Measurements from ENCODE around the gene CTSK. TPM values are rescaled to one million over a fixed set of nuclear protein-coding genes. Genes with fewer than 3 reads are reported as not detected.
"Not testable (repeated sequence)": the region's sequence is repeated elsewhere in the genome, so short reads cannot be mapped to it uniquely, and the experiment has no call there.

The CTSK gene
- total and polyA plus RNA-seq, 4 donors, result 50.0 to 115 (median 91.0) TPM

DNA sequence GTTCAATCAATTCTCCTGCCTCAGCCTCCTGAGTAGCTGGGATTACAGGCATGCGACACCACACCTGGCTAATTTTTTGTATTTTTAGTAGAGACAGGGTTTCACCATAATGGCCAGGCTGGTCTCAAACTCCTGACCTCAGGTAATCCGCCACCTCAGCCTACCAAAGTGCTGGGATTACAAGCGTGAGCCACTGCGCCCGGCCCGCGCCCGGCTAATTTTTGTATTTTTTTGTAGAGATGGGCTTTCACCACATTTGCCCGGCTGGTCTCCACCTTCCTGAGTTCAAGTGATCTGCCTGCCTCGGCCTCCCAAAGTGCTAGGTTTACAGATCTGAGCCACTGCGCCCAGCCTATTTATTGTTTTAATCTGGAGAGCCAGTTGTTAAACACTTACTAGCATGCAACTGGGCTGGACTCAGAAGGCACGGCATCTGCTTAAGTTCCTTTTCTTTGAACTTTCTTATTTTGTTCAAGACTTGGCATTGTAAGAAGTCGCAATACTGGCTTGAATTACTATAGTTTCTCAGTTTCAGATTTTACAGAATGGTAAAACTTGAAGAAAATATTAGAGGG lies 32.0 kb downstream of the CTSK start:
- ATAC-seq (ENCODE audit: low FRiP score); H3K9me3 ChIP-seq (ENCODE audit: control insufficient read depth, low read length); intact Hi-C loops (cut with DNase I); H3K4me3 ChIP-seq (ENCODE audit: low read length in 2 of 2); H3K27me3 ChIP-seq (ENCODE audit: control insufficient read depth in 1 of 2, insufficient read depth in 2 of 2, low read length in 1 of 2); H3K4me1 ChIP-seq (ENCODE audit: control insufficient read depth in 1 of 2, insufficient read depth in 2 of 2, low read length in 2 of 2); H3K36me3 ChIP-seq (ENCODE audit: control insufficient read depth in 1 of 2, insufficient read depth in 2 of 2, low read length in 1 of 2); DNase-seq; H3K27ac ChIP-seq (ENCODE audit: low read depth in 1 of 2, low read length in 2 of 2): not testable (repeated sequence)
- 91 to 94% methylated on average over 13 of the region's 13 CpGs for WGBS, 2 donors

DNA sequence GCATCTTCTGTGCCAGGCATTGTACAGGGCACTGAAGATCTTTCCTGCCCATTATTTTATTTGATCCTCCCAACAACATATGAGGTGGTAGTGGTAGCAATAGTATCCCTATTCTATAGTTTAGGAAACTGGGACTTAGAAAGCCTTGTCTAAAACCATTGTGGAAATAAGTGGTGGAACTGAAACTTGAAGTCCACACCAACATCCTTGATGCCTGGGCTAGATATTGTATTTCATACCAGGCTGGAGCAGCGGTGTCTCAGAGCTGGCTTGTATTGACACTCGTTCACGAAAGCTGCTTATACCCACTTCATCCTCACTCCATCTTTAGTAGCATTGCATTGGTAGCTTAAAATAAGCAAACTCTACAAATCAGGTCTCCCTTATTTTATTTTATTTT lies 32.8 kb downstream of the CTSK start:
- no peaks in the 10 kb centered on the region for H3K4me1 ChIP-seq (ENCODE audit: control insufficient read depth in 1 of 2, insufficient read depth in 2 of 2, low read length in 2 of 2)
- 89 to 92% methylated on average over 3 of the region's 3 CpGs for WGBS, 2 donors
- DNase-seq (no peak), ATAC-seq (ENCODE audit: low FRiP score) (no peak)
- H3K27me3 ChIP-seq (ENCODE audit: control insufficient read depth in 1 of 2, insufficient read depth in 2 of 2, low read length in 1 of 2), result no peaks in the 10 kb centered on the region
- H3K27ac ChIP-seq (ENCODE audit: low read depth in 1 of 2, low read length in 2 of 2), result no peak overlapping the region
- intact Hi-C loops (cut with DNase I), result no loop called here
- H3K36me3 ChIP-seq (ENCODE audit: control insufficient read depth in 1 of 2, insufficient read depth in 2 of 2, low read length in 1 of 2), result no peaks in the 10 kb centered on the region
- no peak overlapping the region for H3K4me3 ChIP-seq (ENCODE audit: low read length in 2 of 2)
- H3K9me3 ChIP-seq (ENCODE audit: control insufficient read depth, low read length), result no peaks in the 10 kb centered on the region

GRCh38 chr1:150772326-150772725 lies 35.7 kb downstream of the CTSK start:
- Histone ChIP-seq H3K36me3 (ENCODE audit: control insufficient read depth in 1 of 2, insufficient read depth in 2 of 2, low read length in 1 of 2) (no peaks in the 10 kb centered on the region), H3K4me1 (ENCODE audit: control insufficient read depth in 1 of 2, insufficient read depth in 2 of 2, low read length in 2 of 2) (no peaks in the 10 kb centered on the region), H3K4me3 (ENCODE audit: low read length in 2 of 2) (no peak overlapping the region), H3K9me3 (ENCODE audit: control insufficient read depth, low read length) (no peaks in the 10 kb centered on the region), H3K27ac (ENCODE audit: low read depth in 1 of 2, low read length in 2 of 2) (no peak overlapping the region), H3K27me3 (ENCODE audit: control insufficient read depth in 1 of 2, insufficient read depth in 2 of 2, low read length in 1 of 2) (no peaks in the 10 kb centered on the region)
- whole genome bisulfite sequencing, 2 donors, result 83 to 88% methylated on average over 4 of the region's 4 CpGs
- intact Hi-C loops (cut with DNase I), result no loop called here
- ATAC-seq (ENCODE audit: low FRiP score) (no peak), DNase-seq (no peak)

GRCh38 chr1:150767704-150768103 lies 40.4 kb downstream of the CTSK start:
- not testable (repeated sequence) for ATAC-seq (ENCODE audit: low FRiP score)
- 46 to 96% methylated on average over 1 of the region's 1 CpG for WGBS, 2 donors

GRCh38 chr1:150765977-150766301 lies 42.1 kb downstream of the CTSK start:
- DNase-seq; H3K4me1 ChIP-seq (ENCODE audit: control insufficient read depth in 1 of 2, insufficient read depth in 2 of 2, low read length in 2 of 2); ATAC-seq (ENCODE audit: low FRiP score); intact Hi-C loops (cut with DNase I); H3K27ac ChIP-seq (ENCODE audit: low read depth in 1 of 2, low read length in 2 of 2); H3K36me3 ChIP-seq (ENCODE audit: control insufficient read depth in 1 of 2, insufficient read depth in 2 of 2, low read length in 1 of 2); H3K9me3 ChIP-seq (ENCODE audit: control insufficient read depth, low read length); H3K27me3 ChIP-seq (ENCODE audit: control insufficient read depth in 1 of 2, insufficient read depth in 2 of 2, low read length in 1 of 2): not testable (repeated sequence)
- H3K4me3 ChIP-seq (ENCODE audit: low read length in 2 of 2), result peak overlapping the region in 1 of 2 donors; percentile 18
- WGBS, 2 donors, result 86 to 100% methylated on average over 1 of the region's 1 CpG

More at GRCh38 chr1:150767704-150768103, 40.4 kb downstream of the CTSK start:
- H3K27me3 ChIP-seq (ENCODE audit: control insufficient read depth in 1 of 2, insufficient read depth in 2 of 2, low read length in 1 of 2); H3K4me1 ChIP-seq (ENCODE audit: control insufficient read depth in 1 of 2, insufficient read depth in 2 of 2, low read length in 2 of 2); H3K9me3 ChIP-seq (ENCODE audit: control insufficient read depth, low read length); H3K36me3 ChIP-seq (ENCODE audit: control insufficient read depth in 1 of 2, insufficient read depth in 2 of 2, low read length in 1 of 2); DNase-seq; H3K4me3 ChIP-seq (ENCODE audit: low read length in 2 of 2); H3K27ac ChIP-seq (ENCODE audit: low read depth in 1 of 2, low read length in 2 of 2); intact Hi-C loops (cut with DNase I): not testable (repeated sequence)

DNA sequence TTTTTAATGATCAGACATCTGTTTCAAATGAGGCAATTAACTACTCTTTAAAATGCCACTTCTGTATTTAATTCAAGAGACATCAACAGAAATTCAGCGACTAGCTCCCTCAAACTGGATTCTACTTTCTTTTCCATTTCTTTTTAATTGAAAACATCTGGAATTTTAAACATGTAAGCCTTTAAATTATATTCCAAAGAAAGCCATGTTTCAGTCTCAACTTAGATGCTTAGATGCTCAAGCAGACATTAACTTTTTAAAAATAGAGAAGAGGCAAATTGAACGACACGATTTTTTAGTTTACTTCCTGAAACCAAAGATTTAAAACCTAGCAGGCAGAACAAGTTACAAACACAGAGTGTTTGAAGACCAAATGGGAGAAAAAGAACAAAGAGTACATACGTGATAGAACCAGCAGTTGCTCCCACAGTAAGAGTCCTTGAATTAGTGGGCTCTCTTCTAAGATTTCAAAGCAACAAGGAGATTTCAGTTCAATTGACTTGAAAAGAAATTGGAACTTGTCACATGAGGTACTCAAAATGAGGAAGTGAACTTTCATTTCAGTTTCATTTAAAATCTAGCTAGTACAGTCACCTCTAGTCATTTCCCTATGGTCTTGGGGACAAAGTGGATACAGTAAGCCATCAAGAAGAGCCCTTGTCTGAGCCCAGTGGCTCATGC lies 42.6 kb downstream of the CTSK start, which contains the start of gene CTSS:
Gene CTSS (minus strand): TSS at position 483 of the 681 bp plus-strand sequence. CDS start 1,015 bp downstream, outside the sequence.
- intact Hi-C loops (cut with DNase I), result no loop called here
- no peak within 1 kb of the TSS for H3K27ac ChIP-seq (ENCODE audit: low read depth in 1 of 2, low read length in 2 of 2)
- peak within 1 kb of the TSS in 1 of 2 donors; percentile 18 for H3K4me3 ChIP-seq (ENCODE audit: low read length in 2 of 2)
- no peaks in the 10 kb centered on the region for H3K9me3 ChIP-seq (ENCODE audit: control insufficient read depth, low read length)
- peaks cover 0 to 2% of the 10 kb centered on the region in 2 donors for H3K36me3 ChIP-seq (ENCODE audit: control insufficient read depth in 1 of 2, insufficient read depth in 2 of 2, low read length in 1 of 2)
- ATAC-seq (ENCODE audit: low FRiP score) (peak; percentile 59), DNase-seq (no peak)
- H3K27me3 ChIP-seq (ENCODE audit: control insufficient read depth in 1 of 2, insufficient read depth in 2 of 2, low read length in 1 of 2), result no peaks in the 10 kb centered on the region
- WGBS, 2 donors, result 6 to 10% methylated on average over 4 of the region's 4 CpGs
- no peaks in the 10 kb centered on the region for H3K4me1 ChIP-seq (ENCODE audit: control insufficient read depth in 1 of 2, insufficient read depth in 2 of 2, low read length in 2 of 2)

DNA sequence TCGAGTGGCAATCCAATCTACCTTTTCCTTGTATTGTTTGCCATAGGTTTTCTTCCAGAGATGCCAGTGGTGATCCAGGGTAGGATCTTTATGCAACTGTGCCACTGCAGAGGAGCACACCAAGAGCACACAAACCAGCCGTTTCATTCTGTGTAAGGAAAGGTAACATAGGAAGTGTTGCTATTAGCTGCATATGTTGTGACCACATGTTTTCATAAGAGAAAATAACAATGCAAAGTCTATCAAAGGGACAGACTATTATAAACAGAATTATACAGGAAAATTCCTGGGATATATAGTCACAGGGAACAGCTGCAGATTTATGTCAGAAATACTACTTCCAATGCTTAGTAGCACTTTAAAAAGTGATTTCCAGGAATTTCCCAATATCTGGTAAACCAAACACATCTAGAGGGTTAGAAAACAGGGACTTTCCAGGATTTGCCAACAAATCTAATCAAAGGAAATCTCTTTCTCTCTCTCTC lies 43.4 kb downstream of the CTSK start:
- Histone ChIP-seq H3K9me3 (ENCODE audit: control insufficient read depth, low read length) (no peaks in the 10 kb centered on the region), H3K36me3 (ENCODE audit: control insufficient read depth in 1 of 2, insufficient read depth in 2 of 2, low read length in 1 of 2) (peaks cover 0 to 3% of the 10 kb centered on the region in 2 donors), H3K27ac (ENCODE audit: low read depth in 1 of 2, low read length in 2 of 2) (no peak overlapping the region), H3K27me3 (ENCODE audit: control insufficient read depth in 1 of 2, insufficient read depth in 2 of 2, low read length in 1 of 2) (no peaks in the 10 kb centered on the region), H3K4me3 (ENCODE audit: low read length in 2 of 2) (no peak overlapping the region), H3K4me1 (ENCODE audit: control insufficient read depth in 1 of 2, insufficient read depth in 2 of 2, low read length in 2 of 2) (no peaks in the 10 kb centered on the region)
- DNase-seq (no peak), ATAC-seq (ENCODE audit: low FRiP score) (no peak)
- 62 to 63% methylated on average over 2 of the region's 2 CpGs for WGBS, 2 donors
- intact Hi-C loops (cut with DNase I), result no loop called here

GRCh38 chr1:150763018-150763417 lies 45.0 kb downstream of the CTSK start:
- H3K4me1 ChIP-seq (ENCODE audit: control insufficient read depth in 1 of 2, insufficient read depth in 2 of 2, low read length in 2 of 2), result no peaks in the 10 kb centered on the region
- DNase-seq (no peak), ATAC-seq (ENCODE audit: low FRiP score) (no peak)
- H3K4me3 ChIP-seq (ENCODE audit: low read length in 2 of 2), result no peak overlapping the region
- H3K9me3 ChIP-seq (ENCODE audit: control insufficient read depth, low read length), result no peaks in the 10 kb centered on the region
- 81 to 87% methylated on average over 3 of the region's 3 CpGs for WGBS, 2 donors
- intact Hi-C loops (cut with DNase I), result no loop called here
- H3K27ac ChIP-seq (ENCODE audit: low read depth in 1 of 2, low read length in 2 of 2), result no peak overlapping the region
- H3K27me3 ChIP-seq (ENCODE audit: control insufficient read depth in 1 of 2, insufficient read depth in 2 of 2, low read length in 1 of 2), result no peaks in the 10 kb centered on the region
- H3K36me3 ChIP-seq (ENCODE audit: control insufficient read depth in 1 of 2, insufficient read depth in 2 of 2, low read length in 1 of 2), result peaks cover 0 to 3% of the 10 kb centered on the region in 2 donors

DNA sequence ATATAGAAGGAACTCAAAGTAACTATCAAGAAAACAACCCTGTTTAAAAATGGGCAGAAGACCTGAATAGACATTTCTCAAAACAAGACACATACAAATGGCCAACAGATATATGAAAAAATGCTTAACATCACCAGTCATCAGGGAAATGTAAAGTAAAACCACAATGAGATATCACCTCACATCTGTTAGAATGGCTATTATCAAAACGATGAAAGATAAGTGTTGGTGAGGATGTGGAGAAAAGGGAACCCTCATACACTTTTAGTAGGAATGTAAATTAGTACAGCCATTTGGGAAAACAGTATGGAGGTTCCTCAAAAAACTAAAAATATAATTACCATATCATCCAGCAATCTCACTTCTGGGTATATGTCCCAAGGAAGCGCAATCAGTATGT lies 45.5 kb downstream of the CTSK start:
- intact Hi-C loops (cut with DNase I), result no loop called here
- H3K4me3 ChIP-seq (ENCODE audit: low read length in 2 of 2), result no peak overlapping the region
- no peaks in the 10 kb centered on the region for H3K27me3 ChIP-seq (ENCODE audit: control insufficient read depth in 1 of 2, insufficient read depth in 2 of 2, low read length in 1 of 2)
- ATAC-seq (ENCODE audit: low FRiP score) (no peak), DNase-seq (no peak)
- peaks cover 0 to 3% of the 10 kb centered on the region in 2 donors for H3K36me3 ChIP-seq (ENCODE audit: control insufficient read depth in 1 of 2, insufficient read depth in 2 of 2, low read length in 1 of 2)
- no peaks in the 10 kb centered on the region for H3K4me1 ChIP-seq (ENCODE audit: control insufficient read depth in 1 of 2, insufficient read depth in 2 of 2, low read length in 2 of 2)
- no peak overlapping the region for H3K27ac ChIP-seq (ENCODE audit: low read depth in 1 of 2, low read length in 2 of 2)
- no peaks in the 10 kb centered on the region for H3K9me3 ChIP-seq (ENCODE audit: control insufficient read depth, low read length)
- 94 to 96% methylated on average over 2 of the region's 2 CpGs for WGBS, 2 donors
